Testis (tissue), 3 donors: ENCODE data around the gene OR2AT4. TPM values are rescaled to one million over a fixed set of nuclear protein-coding genes. Genes with fewer than 3 reads are reported as not detected.

Experiments
- DNase-seq: peaks from one replicate; pipeline ENCODE4 v3.0.0-alpha.2; 2019
- H3K27ac ChIP-seq, 2 donors: fragments of 200-600 bp; sonication (generic); one replicate each; pipeline ENCODE4 v1.5.1; 2019
- H3K27me3 ChIP-seq: fragments of 200-600 bp; sonication (generic); one replicate; pipeline ENCODE4 v1.5.1; 2019
- H3K36me3 ChIP-seq: fragments of 200-600 bp; sonication (generic); one replicate; pipeline ENCODE4 v1.5.1; 2017; ENCODE audit warnings: low read depth; ENCODE audit errors: missing control alignments
- H3K4me1 ChIP-seq: fragments of 200-600 bp; sonication (generic); one replicate; pipeline ENCODE4 v1.5.1; 2019
- H3K4me3 ChIP-seq, 2 donors: fragments of 200-600 bp; sonication (generic); one replicate each; pipeline ENCODE4 v1.5.1; 2017 to 2019
- H3K9me3 ChIP-seq: fragments of 200-600 bp; sonication (generic); one replicate; pipeline ENCODE4 v1.5.1; 2017
- POLR2A ChIP-seq: fragments of 450-650 bp; IDR thresholded peaks from one replicate; pipeline ENCODE4 v1.6.1; 2017; ENCODE audit warnings: antibody characterized with exemption, mild to moderate bottlenecking, moderate library complexity
- WGBS, 2 donors: methylation state at CpG; one replicate each; pipeline ENCODE4 v1.1.5; 2018; 5-methylcytosine and 5-hydroxymethylcytosine counted together
- intact Hi-C: fragments of 100-400 bp; cut with DNase I; formaldehyde crosslinking; loops from one replicate; pipeline ENCODE4 v1.15.1; 2023; ENCODE audit warnings: low total_unique reads
- polyA plus RNA-seq: library from polyadenylated mRNA; stranded (reverse); fragments of 350-450 nt; fragmentation: Illumina TruSeq; extraction: RNeasy Lipid Tissue Mini Kit (QIAGEN cat#74804); gene quantifications from one replicate; pipeline ENCODE4 v1.2.3, GENCODE V29; 2014; ENCODE audit warnings: low read depth, low replicate concordance; ENCODE audit not compliant: insufficient read depth
- total RNA-seq, 2 donors: library from RNA; depleted of rRNA; stranded (reverse); fragments of >200 nt; gene quantifications; one replicate each; pipeline ENCODE4 v1.2.3, GENCODE V29; 2016
- TF ChIP-seq, protein P1 (sequence below), 3 experiments: fragments of 450-650 bp in 2 of 3; fragments of 200-600 bp in 1 of 3; sonication (generic) in 1 of 3; IDR thresholded peaks; one replicate each; pipeline ENCODE4 v1.5.1; 2016 to 2019; ENCODE audit warnings: antibody characterized with exemption in 3 of 3, mild to moderate bottlenecking in 2 of 3, moderate library complexity in 1 of 3

Gene OR2AT4
- total and polyA plus RNA-seq, 3 donors from 2014 or later = 0.04 to 0.99 (median 0.94) TPM

DNA sequence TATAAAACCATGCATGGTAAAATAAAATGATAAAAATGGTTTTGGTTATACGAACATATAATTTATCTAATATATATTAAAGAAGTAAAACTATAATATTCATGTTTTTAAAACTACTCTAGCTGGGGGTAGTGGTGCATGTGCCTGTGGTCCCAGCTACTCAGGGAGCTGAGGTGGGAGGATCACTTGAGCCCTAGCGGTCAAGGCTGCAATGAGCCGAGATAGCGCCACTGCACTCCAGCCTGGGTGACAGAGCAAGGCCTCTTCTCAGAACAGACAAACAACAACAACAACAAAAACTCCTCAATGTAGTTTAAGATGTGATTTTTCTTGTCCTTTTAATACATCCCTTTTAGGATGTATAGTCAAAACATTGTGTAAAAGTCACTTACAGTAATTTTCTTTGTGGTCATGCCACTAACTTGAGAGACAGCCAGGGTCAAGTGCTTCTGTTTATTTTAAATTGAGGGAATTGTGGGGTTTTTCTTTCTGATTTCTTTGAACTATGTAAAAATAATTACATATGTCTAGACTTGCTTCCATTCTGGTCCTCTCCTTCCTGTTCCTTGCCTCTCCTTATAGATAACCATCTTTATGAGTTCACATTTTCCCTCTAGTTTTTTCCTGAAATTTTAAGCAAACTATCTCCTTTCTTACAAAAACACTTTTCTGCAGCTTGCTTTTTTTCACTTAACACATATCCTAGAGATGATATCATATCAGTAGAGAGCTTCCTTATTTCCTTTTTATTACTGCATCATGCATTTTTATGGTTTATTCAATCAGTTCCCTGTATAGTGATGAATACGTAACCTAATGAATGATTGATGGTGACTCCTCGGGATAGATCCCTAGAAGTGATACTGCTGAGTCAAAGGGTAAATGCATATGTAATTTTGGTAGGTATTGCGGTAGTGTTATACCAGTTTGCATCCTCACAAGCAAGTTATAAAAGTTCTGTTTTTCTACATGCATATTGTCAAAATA is 9.1 kb downstream of the OR2AT4 start:
- H3K4me3 ChIP-seq = no peak overlapping the region
- intact Hi-C loops = no loop called here
- H3K4me1 ChIP-seq = no peaks in the 10 kb centered on the region
- TF ChIP-seq, protein P1, sequence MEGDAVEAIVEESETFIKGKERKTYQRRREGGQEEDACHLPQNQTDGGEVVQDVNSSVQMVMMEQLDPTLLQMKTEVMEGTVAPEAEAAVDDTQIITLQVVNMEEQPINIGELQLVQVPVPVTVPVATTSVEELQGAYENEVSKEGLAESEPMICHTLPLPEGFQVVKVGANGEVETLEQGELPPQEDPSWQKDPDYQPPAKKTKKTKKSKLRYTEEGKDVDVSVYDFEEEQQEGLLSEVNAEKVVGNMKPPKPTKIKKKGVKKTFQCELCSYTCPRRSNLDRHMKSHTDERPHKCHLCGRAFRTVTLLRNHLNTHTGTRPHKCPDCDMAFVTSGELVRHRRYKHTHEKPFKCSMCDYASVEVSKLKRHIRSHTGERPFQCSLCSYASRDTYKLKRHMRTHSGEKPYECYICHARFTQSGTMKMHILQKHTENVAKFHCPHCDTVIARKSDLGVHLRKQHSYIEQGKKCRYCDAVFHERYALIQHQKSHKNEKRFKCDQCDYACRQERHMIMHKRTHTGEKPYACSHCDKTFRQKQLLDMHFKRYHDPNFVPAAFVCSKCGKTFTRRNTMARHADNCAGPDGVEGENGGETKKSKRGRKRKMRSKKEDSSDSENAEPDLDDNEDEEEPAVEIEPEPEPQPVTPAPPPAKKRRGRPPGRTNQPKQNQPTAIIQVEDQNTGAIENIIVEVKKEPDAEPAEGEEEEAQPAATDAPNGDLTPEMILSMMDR (IDR thresholded peaks at IDR 0.05) = no peak
- TF ChIP-seq POLR2A = no peak
- no peaks in the 10 kb centered on the region for H3K36me3 ChIP-seq
- no peaks in the 10 kb centered on the region for H3K9me3 ChIP-seq
- DNase-seq = no peak
- WGBS, 2 donors = 69 to 77% methylated on average over 7 of the region's 7 CpGs
- H3K27me3 ChIP-seq = no peaks in the 10 kb centered on the region
- H3K27ac ChIP-seq = no peak overlapping the region

DNA sequence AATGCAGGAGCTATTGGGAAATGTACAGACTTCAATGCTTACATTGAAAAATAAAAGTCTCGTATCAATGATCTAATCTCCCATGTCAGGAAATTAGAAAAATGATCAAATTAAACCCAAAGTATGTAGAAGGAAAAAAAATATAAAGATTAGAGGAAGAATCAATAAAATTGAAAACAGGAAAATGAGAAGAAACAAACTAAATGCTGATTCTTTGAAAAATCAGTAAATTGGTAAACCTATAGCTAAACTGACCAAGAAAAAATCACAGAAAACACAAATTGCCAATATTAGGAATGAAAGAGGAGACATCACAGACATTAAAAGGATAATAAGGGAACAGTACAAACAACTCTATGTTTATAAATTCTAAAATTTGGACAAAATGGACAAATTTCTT is 11.8 kb downstream of the OR2AT4 start:
- H3K27me3 ChIP-seq = no peaks in the 10 kb centered on the region
- intact Hi-C loops = no loop called here
- no peak for TF ChIP-seq POLR2A
- TF ChIP-seq, protein P1 (IDR thresholded peaks at IDR 0.05) = no peak
- H3K9me3 ChIP-seq = no peaks in the 10 kb centered on the region
- H3K4me3 ChIP-seq = no peak overlapping the region
- no peaks in the 10 kb centered on the region for H3K4me1 ChIP-seq
- no peak overlapping the region for H3K27ac ChIP-seq
- WGBS, 2 donors = 87 to 90% methylated on average over 1 of the region's 1 CpG
- H3K36me3 ChIP-seq = no peaks in the 10 kb centered on the region
- no peak for DNase-seq

DNA sequence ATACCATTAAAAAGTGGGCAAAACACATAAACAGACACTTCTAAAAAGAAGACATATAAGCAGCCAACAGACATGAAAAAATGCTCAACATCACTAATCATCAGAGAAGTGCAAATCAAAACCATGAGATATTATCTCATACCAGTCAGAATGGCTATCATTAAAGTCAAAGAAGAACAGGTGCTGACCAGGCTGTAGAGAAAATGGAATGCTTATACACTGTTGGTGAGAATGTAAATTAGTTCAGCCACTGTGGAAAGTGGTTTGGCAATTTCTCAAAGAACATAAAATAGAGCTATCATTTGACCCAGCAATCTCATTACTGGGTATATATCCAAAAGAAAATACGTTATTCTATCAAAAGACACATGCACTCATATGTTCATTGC is 13.5 kb downstream of the OR2AT4 start:
- intact Hi-C loops = no loop called here
- H3K36me3 ChIP-seq = no peaks in the 10 kb centered on the region
- no peaks in the 10 kb centered on the region for H3K9me3 ChIP-seq
- no peak overlapping the region for H3K27ac ChIP-seq
- DNase-seq = no peak
- no peak overlapping the region for H3K4me3 ChIP-seq
- H3K4me1 ChIP-seq = no peaks in the 10 kb centered on the region
- WGBS, 2 donors = 62 to 66% methylated on average over 1 of the region's 1 CpG
- H3K27me3 ChIP-seq = no peaks in the 10 kb centered on the region
- no peak for TF ChIP-seq POLR2A
- TF ChIP-seq, protein P1 (IDR thresholded peaks at IDR 0.05) = no peak

DNA sequence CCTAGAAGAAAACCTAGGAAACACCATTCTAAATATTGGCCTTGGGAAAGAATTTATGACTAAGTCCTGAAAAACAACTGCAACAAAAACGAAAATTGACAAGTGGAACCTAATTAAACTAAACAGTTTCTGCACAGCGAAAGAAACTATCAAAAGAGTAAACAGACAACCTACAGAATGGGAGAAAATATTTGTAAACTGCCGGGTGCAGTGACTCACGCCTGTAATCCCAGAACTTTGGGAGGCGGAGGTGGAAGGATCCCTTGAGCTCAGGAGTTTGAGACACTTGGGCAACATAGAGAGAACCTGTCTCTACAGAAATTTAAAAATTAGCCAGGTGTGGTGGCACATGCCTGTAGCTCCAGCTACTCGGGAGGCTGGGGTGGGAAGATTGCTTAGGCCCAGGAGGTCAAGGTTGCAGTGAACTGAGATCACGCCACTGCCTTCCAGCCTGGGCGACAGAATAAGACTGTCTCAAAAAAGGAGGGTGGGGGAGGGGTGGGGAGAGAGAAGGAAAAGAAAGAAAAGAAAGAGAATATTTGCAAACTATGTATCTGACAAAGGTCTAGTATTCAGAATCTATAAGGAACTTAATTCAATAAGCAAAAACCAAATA is 14.0 kb downstream of the OR2AT4 start:
- intact Hi-C loops = no loop called here
- 70 to 78% methylated on average over 8 of the region's 8 CpGs for WGBS, 2 donors
- TF ChIP-seq, protein P1 (IDR thresholded peaks at IDR 0.05) = no peak
- no peak for TF ChIP-seq POLR2A
- H3K36me3 ChIP-seq = no peaks in the 10 kb centered on the region
- no peak for DNase-seq
- H3K4me3 ChIP-seq = no peak overlapping the region
- H3K9me3 ChIP-seq = no peaks in the 10 kb centered on the region
- no peak overlapping the region for H3K27ac ChIP-seq
- H3K27me3 ChIP-seq = no peaks in the 10 kb centered on the region
- H3K4me1 ChIP-seq = no peaks in the 10 kb centered on the region
